Measurements from ENCODE around the gene PTPRD.

The PTPRD gene

GRCh38 chr9:8266861-8267260, 2345.9 kb downstream of the PTPRD start:
- DNase-seq (ENCODE audit: low read depth in 3 of 3) = no peak

GRCh38 chr9:8265281-8265680, 2347.5 kb downstream of the PTPRD start:
- DNase-seq (ENCODE audit: low read depth in 3 of 3) = no peak
